HCT116 (cell line): ENCODE results near the gene ARHGAP31. TPM values are rescaled to one million over a fixed set of nuclear protein-coding genes. Genes with fewer than 3 reads are reported as not detected.

Source experiments
- ATAC-seq: fragments of 200-7000 bp; cut with Tn5 transposase; 2 replicates; pipeline ENCODE4 v1.9.1; 2020; ENCODE audit warnings: mild to moderate bottlenecking, moderate library complexity
- BruUV-seq: library from RNA; stranded (reverse); fragments of 400-500 nt; replicated peaks from 2 replicates; lab custom pipeline; 2021; lab: Mats Ljungman, UMichigan
- CTCF ChIA-PET: fragments of 300-600 bp; sonication (Branson Sonifier 250); formaldehyde crosslinking; loops from one replicate; lab custom pipeline; 2021; ENCODE audit warnings: antibody characterized with exemption; lab: Charles Lee
- POLR2A ChIA-PET: fragments of 300-600, 350-600 bp; sonication (Branson Sonifier 250); formaldehyde crosslinking; loops from one replicate; lab custom pipeline; 2021; ENCODE audit warnings: antibody characterized with exemption; lab: Charles Lee
- RAD21 ChIA-PET, 2 experiments: fragments of 300-600 bp; sonication (Branson Sonifier 250); formaldehyde crosslinking; loops; one replicate each; lab custom pipeline; 2023; ENCODE audit warnings: low total read pairs in 2 of 2; ENCODE audit not compliant: uncharacterized antibody in 2 of 2, unreplicated experiment in 2 of 2, low non-redundant PET in 1 of 2; lab: Charles Lee
- DNase-seq: peaks from one replicate; pipeline ENCODE4 v3.0.0-alpha.2; 2010; ENCODE audit warnings: low read depth, low spot score
- H2AFZ ChIP-seq: fragments of 200-600 bp; shearing (Covaris generic), sonication (generic); 2 replicates; pipeline ENCODE4 v1.6.1; 2017; ENCODE audit warnings: low read depth, mixed run types, mixed read lengths, antibody characterized with exemption, low read length; ENCODE audit not compliant: poor library complexity, severe bottlenecking
- H3K27ac ChIP-seq: 2 replicates; pipeline ENCODE4 v1.5.1; 2012; ENCODE audit warnings: low read depth, low read length
- H3K27me3 ChIP-seq: fragments of 200-600 bp; sonication (generic); 2 replicates; pipeline ENCODE4 v1.6.1; 2016; ENCODE audit warnings: mixed run types, low read length, mixed read lengths; ENCODE audit not compliant: insufficient read depth
- H3K36me3 ChIP-seq, 2 experiments: fragments of 200-500 bp in 1 of 2; fragments of 200-600 bp in 1 of 2; sonication (Bioruptor generic) in 1 of 2; sonication (generic) in 1 of 2; 2 replicates each; pipeline versions ENCODE4 v1.5.1 to v1.6.1; 2014 to 2016; ENCODE audit warnings: low read length in 2 of 2, inconsistent platforms in 1 of 2, mixed read lengths in 1 of 2, mixed run types in 1 of 2; ENCODE audit not compliant: insufficient read depth in 2 of 2, control insufficient read depth in 1 of 2
- H3K4me1 ChIP-seq, 2 experiments: fragments of 200-600 bp in 1 of 2; sonication (generic) in 1 of 2; 2 replicates each; pipeline versions ENCODE4 v1.5.1 to v1.6.1; 2012 to 2017; ENCODE audit warnings: low read length in 2 of 2, inconsistent platforms in 1 of 2, mild to moderate bottlenecking in 1 of 2, mixed read lengths in 1 of 2, mixed run types in 1 of 2, moderate library complexity in 1 of 2; ENCODE audit not compliant: insufficient read depth in 2 of 2, control insufficient read depth in 1 of 2
- H3K4me2 ChIP-seq: fragments of 200-600 bp; sonication (generic); 2 replicates; pipeline ENCODE4 v1.6.1; 2017; ENCODE audit warnings: mixed run types, low read length, mixed read lengths
- H3K4me3 ChIP-seq, 2 experiments: fragments of 200-600 bp in 1 of 2; sonication (generic) in 1 of 2; replicated peaks in 1 of 2; 2 replicates each; pipeline ENCODE4 v1.5.1; 2011 to 2016; ENCODE audit warnings: low read length in 2 of 2, control low read depth in 1 of 2, low read depth in 1 of 2, mild to moderate bottlenecking in 1 of 2, mixed read lengths in 1 of 2, mixed run types in 1 of 2
- H3K79me2 ChIP-seq: fragments of 200-600 bp; sonication (generic); 2 replicates; pipeline ENCODE4 v1.6.1; 2017; ENCODE audit warnings: mild to moderate bottlenecking, mixed run types, low read length, moderate library complexity, mixed read lengths; ENCODE audit not compliant: insufficient read depth
- H3K9ac ChIP-seq: fragments of 200-600 bp; sonication (generic); 2 replicates; pipeline ENCODE4 v1.6.1; 2016; ENCODE audit warnings: low read length, mixed read lengths
- H3K9me2 ChIP-seq: fragments of 200-600 bp; sonication (generic), shearing (Covaris generic); 2 replicates; pipeline ENCODE4 v1.6.1; 2017; ENCODE audit warnings: mixed run types, mild to moderate bottlenecking, moderate library complexity; ENCODE audit not compliant: insufficient read depth
- H3K9me3 ChIP-seq, 2 experiments: fragments of 200-500 bp in 1 of 2; fragments of 200-600 bp in 1 of 2; sonication (Bioruptor generic) in 1 of 2; sonication (generic) in 1 of 2; 2 replicates each; pipeline ENCODE4 v1.6.1; 2014 to 2017; ENCODE audit warnings: low read length in 2 of 2, mixed read lengths in 2 of 2, inconsistent platforms in 1 of 2, low read depth in 1 of 2, mild to moderate bottlenecking in 1 of 2, mixed run types in 1 of 2, moderate library complexity in 1 of 2; ENCODE audit not compliant: control insufficient read depth in 1 of 2, insufficient read depth in 1 of 2
- H4K20me1 ChIP-seq: fragments of 200-600 bp; sonication (generic), shearing (Covaris generic); 2 replicates; pipeline ENCODE4 v1.6.1; 2017; ENCODE audit warnings: mixed run types, mild to moderate bottlenecking, moderate library complexity; ENCODE audit not compliant: insufficient read depth
- ATF3 ChIP-seq: IDR thresholded peaks from 2 replicates; pipeline ENCODE4 v1.6.1; 2012
- CBX3 ChIP-seq: IDR thresholded peaks from 2 replicates; pipeline ENCODE4 v1.6.1; 2012; ENCODE audit warnings: low read depth
- CTCF ChIP-seq, 3 experiments: fragments of 200-600 bp in 1 of 3; sonication (generic) in 1 of 3; IDR thresholded peaks in 2 of 3; conservative IDR thresholded peaks in 1 of 3; 2 replicates each; pipeline ENCODE4 v1.5.1; 2012 to 2017; ENCODE audit warnings: low read depth in 2 of 3, low read length in 2 of 3, antibody characterized with exemption in 1 of 3, borderline replicate concordance in 1 of 3, control low read depth in 1 of 3, mild to moderate bottlenecking in 1 of 3, mixed read lengths in 1 of 3, mixed run types in 1 of 3, moderate library complexity in 1 of 3; ENCODE audit not compliant: insufficient read depth in 1 of 3
- EGR1 ChIP-seq: IDR thresholded peaks from 2 replicates; pipeline ENCODE4 v1.6.1; 2012; ENCODE audit warnings: low read depth
- ELF1 ChIP-seq: IDR thresholded peaks from 2 replicates; pipeline ENCODE4 v1.6.1; 2012; ENCODE audit warnings: low read depth, borderline replicate concordance
- EZH2phosphoT487 ChIP-seq: fragments of 200-600 bp; IDR thresholded peaks from 2 replicates; pipeline ENCODE4 v1.6.1; 2018; ENCODE audit warnings: antibody characterized with exemption, borderline replicate concordance
- MAX ChIP-seq: IDR thresholded peaks from 2 replicates; pipeline ENCODE4 v1.6.1; 2012
- POLR2AphosphoS5 ChIP-seq: IDR thresholded peaks from 2 replicates; pipeline ENCODE4 v1.6.1; 2011; ENCODE audit warnings: mild to moderate bottlenecking, low read depth, low read length, moderate library complexity
- RAD21 ChIP-seq: IDR thresholded peaks from 2 replicates; pipeline ENCODE4 v1.6.1; 2012; ENCODE audit warnings: low read depth, mild to moderate bottlenecking
- SP1 ChIP-seq: IDR thresholded peaks from 2 replicates; pipeline ENCODE4 v1.6.1; 2012; ENCODE audit warnings: low read depth
- SRF ChIP-seq: IDR thresholded peaks from 2 replicates; pipeline ENCODE4 v1.6.1; 2012; ENCODE audit warnings: low read depth
- TCF7L2 ChIP-seq: IDR thresholded peaks from 2 replicates; pipeline ENCODE4 v1.7.0; 2011; ENCODE audit warnings: borderline replicate concordance, inconsistent platforms; ENCODE audit not compliant: insufficient read depth, insufficient read length; ENCODE audit errors: extremely low read depth
- YY1 ChIP-seq: IDR thresholded peaks from 2 replicates; pipeline ENCODE4 v1.6.1; 2011; ENCODE audit warnings: low read length, low read depth, moderate library complexity, mild to moderate bottlenecking; ENCODE audit not compliant: insufficient replicate concordance; ENCODE audit errors: extremely low read depth
- ZBTB33 ChIP-seq: IDR thresholded peaks from 2 replicates; pipeline ENCODE4 v1.6.1; 2011; ENCODE audit warnings: mild to moderate bottlenecking, low read length, moderate library complexity; ENCODE audit not compliant: insufficient replicate concordance; ENCODE audit errors: extremely low read depth
- ZFX ChIP-seq: fragments of 450-650 bp; IDR thresholded peaks from 2 replicates; pipeline ENCODE4 v1.6.1; 2017
- ZNF274 ChIP-seq: fragments of 200-500 bp; sonication (Bioruptor generic); IDR thresholded peaks from 2 replicates; pipeline ENCODE4 v1.6.1; 2014; ENCODE audit warnings: mild to moderate bottlenecking, low read depth, low read length, inconsistent platforms
- intact Hi-C: fragments of 100-400 bp; cut with micrococcal nuclease; formaldehyde crosslinking; loops from 2 replicates; pipeline ENCODE4 v1.10.0; 2022
- total RNA-seq: library from RNA; stranded (reverse); gene quantifications from one replicate; pipeline ENCODE4 v1.2.1, GENCODE V29; 2021; ENCODE audit not compliant: unreplicated experiment

Gene ARHGAP31
- total RNA-seq, 1 experiment from 2014 or later: 0.93 TPM

GRCh38 chr3:119357190-119357589 lies 63.0 kb downstream of the ARHGAP31 start:
- no peaks in the 10 kb centered on the region for H4K20me1 ChIP-seq
- DNase-seq (no peak), ATAC-seq (no peak)
- no peaks in the 10 kb centered on the region for H3K36me3 ChIP-seq
- ChIA-PET RAD21 (no interaction called here), CTCF (no interaction called here), POLR2A (no interaction called here)
- H3K27ac ChIP-seq: no peak overlapping the region
- no peak for TF ChIP-seq CTCF (IDR thresholded peaks at IDR 0.05 in 2 of 3, conservative IDR thresholded peaks at IDR 0.05 in 1 of 3; ENCODE audit: borderline replicate concordance in 1 of 3, insufficient read depth in 1 of 3, low read depth in 2 of 3, low read length in 2 of 3)
- no peak for TF ChIP-seq RAD21
- no peak for TF ChIP-seq EGR1
- TF ChIP-seq SP1: no peak
- no peak for TF ChIP-seq ZFX
- no peak for TF ChIP-seq ELF1
- no peak for TF ChIP-seq TCF7L2
- TF ChIP-seq CBX3: no peak
- TF ChIP-seq ZBTB33: no peak
- TF ChIP-seq ZNF274: no peak
- no peak for TF ChIP-seq ATF3
- no peak for TF ChIP-seq MAX
- TF ChIP-seq EZH2phosphoT487: no peak
- TF ChIP-seq YY1: no peak
- no peak for TF ChIP-seq POLR2AphosphoS5
- no peak for TF ChIP-seq SRF
- no peaks in the 10 kb centered on the region for H3K4me1 ChIP-seq
- H2AFZ ChIP-seq: no peak overlapping the region
- no peak overlapping the region for H3K9ac ChIP-seq
- H3K4me2 ChIP-seq: no peak overlapping the region
- no peaks in the 10 kb centered on the region for H3K27me3 ChIP-seq
- BruUV-seq: no TSS peak
- no peak overlapping the region for H3K4me3 ChIP-seq
- intact Hi-C loops: no loop called here
- H3K9me3 ChIP-seq: no peaks in the 10 kb centered on the region
- no peaks in the 10 kb centered on the region for H3K9me2 ChIP-seq
- H3K79me2 ChIP-seq: no peaks in the 10 kb centered on the region
